Skeletal muscle tissue (tissue), 4 donors: ENCODE results near the gene ATOX1. TPM values are rescaled to one million over a fixed set of nuclear protein-coding genes. Genes with fewer than 3 reads are reported as not detected.
A peak's percentile ranks its signal among the peaks of the same experiment; 100 is the strongest.

Source experiments
- H3K27ac ChIP-seq: one replicate; pipeline ENCODE4 v1.7.0; 2013; ENCODE audit warnings: mild to moderate bottlenecking, low read depth, low read length, inconsistent platforms
- H3K27me3 ChIP-seq, 3 donors: one replicate each; pipeline ENCODE4 v1.7.0; 2013; ENCODE audit warnings: low read length in 3 of 3; ENCODE audit not compliant: control insufficient read depth in 3 of 3, insufficient read depth in 3 of 3
- H3K36me3 ChIP-seq, 3 donors: one replicate each; pipeline ENCODE4 v1.7.0; 2013; ENCODE audit warnings: low read length in 3 of 3; ENCODE audit not compliant: control insufficient read depth in 3 of 3, insufficient read depth in 3 of 3
- H3K4me1 ChIP-seq, 3 donors: one replicate each; pipeline ENCODE4 v1.7.0; 2013; ENCODE audit warnings: low read length in 3 of 3, mild to moderate bottlenecking in 3 of 3; ENCODE audit not compliant: control insufficient read depth in 3 of 3, insufficient read depth in 3 of 3
- H3K4me3 ChIP-seq, 3 donors: one replicate each; pipeline ENCODE4 v1.7.0; 2013; ENCODE audit warnings: low read length in 3 of 3
- H3K9ac ChIP-seq, 3 donors: one replicate each; pipeline ENCODE4 v1.7.0; 2013; ENCODE audit warnings: low read length in 3 of 3, mild to moderate bottlenecking in 3 of 3, moderate library complexity in 2 of 3, low read depth in 1 of 3
- H3K9me3 ChIP-seq, 3 donors: one replicate each; pipeline ENCODE4 v1.7.0; 2013; ENCODE audit warnings: low read length in 3 of 3; ENCODE audit not compliant: control insufficient read depth in 3 of 3
- total RNA-seq: library from RNA; depleted of rRNA; stranded (reverse); fragments of >200 nt; gene quantifications from one replicate; pipeline ENCODE4 v1.2.3, GENCODE V29; 2014
- donor health status: Osteomylitis.

Gene ATOX1
- total RNA-seq, 1 donor from 2014 or later, result 20.4 TPM

DNA sequence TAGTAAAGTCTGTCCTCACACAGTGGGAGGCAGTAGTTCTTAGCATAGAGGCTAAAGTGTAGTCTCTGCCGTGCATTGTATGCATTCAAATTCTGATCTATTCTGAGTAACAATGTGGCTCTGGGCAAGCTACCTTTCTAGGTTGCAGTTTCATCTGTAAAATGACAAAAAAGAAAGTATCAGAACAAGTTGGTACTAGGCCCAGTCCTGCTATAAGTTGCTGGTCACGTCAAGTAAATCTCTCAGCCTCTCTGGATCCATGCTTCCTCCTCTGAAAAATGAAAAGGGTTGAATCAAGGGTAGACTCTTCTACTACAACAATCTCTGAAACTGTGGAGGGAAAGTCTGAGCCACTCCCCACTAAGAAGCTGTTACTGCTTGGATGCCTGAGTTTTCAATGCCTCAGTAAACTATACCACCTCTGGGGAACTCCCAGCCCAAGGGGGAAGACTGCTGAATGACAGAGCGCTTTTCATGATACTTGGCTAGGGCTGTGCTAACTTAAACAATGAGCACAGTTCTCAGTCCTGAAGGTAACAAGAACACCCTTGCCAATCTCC, 37.3 kb downstream of the ATOX1 start:
- Histone ChIP-seq H3K4me3 (no peak overlapping the region), H3K4me1 (peaks cover 4 to 10% (median 9%) of the 10 kb centered on the region in 3 donors), H3K36me3 (no peaks in the 10 kb centered on the region), H3K27ac (no peak overlapping the region), H3K9me3 (no peaks in the 10 kb centered on the region), H3K27me3 (no peaks in the 10 kb centered on the region), H3K9ac (no peak overlapping the region)

DNA sequence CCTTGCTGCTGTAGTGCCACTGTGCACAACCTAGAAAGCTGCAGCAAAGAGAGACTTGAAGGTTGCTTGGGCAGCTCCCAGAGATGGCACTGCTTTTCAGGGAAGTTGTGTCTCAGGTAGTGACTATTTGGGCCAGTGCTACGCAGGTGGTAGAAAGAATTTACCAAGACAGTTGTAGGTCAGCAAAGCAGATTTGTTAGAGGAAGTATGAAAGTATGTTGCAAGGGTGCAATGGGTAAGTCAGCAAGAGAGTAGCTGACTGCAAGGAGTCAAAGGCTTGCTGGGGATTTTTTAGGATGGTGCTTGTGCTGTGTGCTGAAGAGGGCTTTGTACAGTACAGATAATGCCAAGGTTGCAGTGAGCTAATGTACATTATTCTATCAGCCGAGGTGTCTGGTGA, 38.2 kb downstream of the ATOX1 start:
- Histone ChIP-seq H3K4me1 (peaks cover 4 to 10% (median 9%) of the 10 kb centered on the region in 3 donors), H3K9ac (no peak overlapping the region), H3K27ac (no peak overlapping the region)

DNA sequence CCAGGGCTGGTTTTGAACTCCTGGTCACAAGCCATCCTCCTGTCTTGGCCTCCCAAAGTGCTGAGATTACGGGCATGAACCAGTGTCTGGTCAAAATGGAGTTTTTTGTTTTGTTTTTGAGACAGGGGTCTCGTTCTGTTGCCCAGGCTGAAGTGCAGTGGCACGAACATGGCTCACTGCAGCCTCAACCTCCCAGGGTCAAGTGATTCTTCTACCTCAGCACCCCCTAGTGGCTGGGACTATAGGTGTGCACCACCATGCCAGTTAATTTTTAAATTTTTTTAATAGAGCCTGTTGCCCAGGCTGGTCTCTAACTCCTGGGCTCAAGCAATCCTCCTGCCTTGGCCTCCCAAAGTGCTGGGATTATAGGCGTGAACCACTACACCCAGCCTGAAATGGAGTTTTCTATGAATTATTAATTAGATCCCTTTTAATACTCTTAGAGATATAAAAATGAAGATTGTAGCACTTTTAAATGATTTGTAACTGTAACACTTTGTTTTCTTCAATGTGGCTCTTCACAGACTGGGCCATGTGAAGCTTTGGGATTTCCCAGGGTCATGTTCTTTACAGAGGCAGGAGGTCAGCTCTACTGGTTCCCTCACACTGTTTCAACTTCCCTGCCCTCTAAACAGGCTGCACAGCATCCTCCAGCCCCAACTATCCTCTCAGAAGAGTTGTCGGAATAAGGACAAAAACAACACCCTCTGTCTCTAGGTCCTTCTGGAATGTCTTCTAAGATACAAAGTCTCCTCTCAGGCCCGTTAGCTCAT, 39.0 kb downstream of the ATOX1 start:
- H3K27ac ChIP-seq, result peak overlapping the region; percentile 60

More for the DNA sequence above, 38.2 kb downstream of the ATOX1 start:
- no peak overlapping the region for H3K4me3 ChIP-seq
- no peaks in the 10 kb centered on the region for H3K9me3 ChIP-seq
- no peaks in the 10 kb centered on the region for H3K36me3 ChIP-seq
- H3K27me3 ChIP-seq, result no peaks in the 10 kb centered on the region

DNA sequence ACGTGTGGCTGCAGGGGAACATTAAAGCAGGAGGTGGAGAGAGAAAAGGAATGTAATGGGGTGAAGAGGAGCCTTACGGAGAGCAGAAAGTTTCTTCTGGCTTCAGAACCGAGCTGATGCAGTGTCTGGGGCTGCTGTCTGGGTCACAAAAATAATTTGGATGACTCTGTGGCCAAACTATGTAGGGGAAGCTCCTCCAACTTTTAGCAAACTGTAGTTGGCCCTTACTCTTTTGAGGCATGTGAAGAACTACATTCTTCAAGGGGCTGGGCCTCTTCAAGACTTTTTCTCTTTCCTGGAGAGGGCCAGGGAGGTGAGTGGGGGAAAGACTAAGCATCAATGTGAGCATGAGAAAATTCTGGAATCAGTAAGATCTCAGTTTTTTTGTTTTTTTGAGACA, 39.8 kb downstream of the ATOX1 start:
- Histone ChIP-seq H3K27ac (peak overlapping the region; percentile 78), H3K9me3 (no peaks in the 10 kb centered on the region), H3K4me3 (no peak overlapping the region), H3K9ac (peak overlapping the region in 1 of 3 donors; percentile 35), H3K27me3 (no peaks in the 10 kb centered on the region), H3K36me3 (no peaks in the 10 kb centered on the region), H3K4me1 (peaks cover 4 to 10% (median 9%) of the 10 kb centered on the region in 3 donors)

More for the DNA sequence above, 39.0 kb downstream of the ATOX1 start:
- no peaks in the 10 kb centered on the region for H3K36me3 ChIP-seq
- no peaks in the 10 kb centered on the region for H3K27me3 ChIP-seq
- H3K9me3 ChIP-seq, result no peaks in the 10 kb centered on the region
- peaks cover 4 to 10% (median 9%) of the 10 kb centered on the region in 3 donors for H3K4me1 ChIP-seq
- H3K9ac ChIP-seq, result no peak overlapping the region
- H3K4me3 ChIP-seq, result no peak overlapping the region

DNA sequence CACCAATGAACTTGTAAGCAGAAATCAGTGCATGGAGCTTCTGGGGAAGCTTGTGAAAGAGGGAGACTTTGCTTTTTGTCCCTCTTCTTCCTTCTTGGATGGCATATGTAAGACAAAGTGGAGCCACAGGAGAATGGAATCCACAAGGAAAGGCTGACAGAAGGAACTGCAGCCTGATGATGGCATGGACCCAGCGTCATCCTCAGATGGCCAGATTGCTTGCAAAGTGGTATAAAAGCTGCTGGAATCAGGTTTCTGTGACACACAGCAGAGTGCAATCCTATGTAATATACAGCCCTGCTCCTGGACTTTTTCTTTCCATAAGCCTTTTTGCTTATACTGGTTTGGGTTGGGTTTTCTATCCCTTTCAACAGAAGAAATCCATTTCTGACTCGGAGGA, 40.3 kb downstream of the ATOX1 start:
- Histone ChIP-seq H3K27ac (peak overlapping the region; percentile 78), H3K4me3 (no peak overlapping the region), H3K4me1 (peaks cover 4 to 10% (median 9%) of the 10 kb centered on the region in 3 donors), H3K36me3 (no peaks in the 10 kb centered on the region), H3K9me3 (no peaks in the 10 kb centered on the region), H3K27me3 (no peaks in the 10 kb centered on the region), H3K9ac (no peak overlapping the region)

DNA sequence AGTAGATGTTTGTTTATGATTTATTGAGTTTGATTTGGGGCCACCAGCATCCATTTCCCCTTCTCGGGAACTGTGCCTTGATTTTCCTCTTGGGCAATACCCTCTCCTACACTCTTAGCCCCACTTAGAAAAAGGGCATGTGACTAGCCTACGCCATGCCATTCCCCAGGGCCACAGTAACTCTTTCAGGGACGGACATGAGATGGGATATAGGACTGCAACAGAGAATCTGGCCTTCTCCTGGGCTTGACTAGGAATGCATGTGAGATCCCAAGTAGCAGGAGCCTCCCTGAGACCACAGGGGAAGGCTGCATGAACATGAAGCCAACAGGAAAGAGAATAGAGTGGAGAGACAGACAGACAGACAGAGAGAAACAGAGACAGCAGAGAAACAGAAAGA, 41.0 kb downstream of the ATOX1 start:
- Histone ChIP-seq H3K27me3 (no peaks in the 10 kb centered on the region), H3K4me3 (no peak overlapping the region), H3K36me3 (no peaks in the 10 kb centered on the region), H3K9ac (no peak overlapping the region), H3K9me3 (no peaks in the 10 kb centered on the region), H3K4me1 (peaks cover 4 to 10% (median 9%) of the 10 kb centered on the region in 3 donors), H3K27ac (peak overlapping the region; percentile 78)

DNA sequence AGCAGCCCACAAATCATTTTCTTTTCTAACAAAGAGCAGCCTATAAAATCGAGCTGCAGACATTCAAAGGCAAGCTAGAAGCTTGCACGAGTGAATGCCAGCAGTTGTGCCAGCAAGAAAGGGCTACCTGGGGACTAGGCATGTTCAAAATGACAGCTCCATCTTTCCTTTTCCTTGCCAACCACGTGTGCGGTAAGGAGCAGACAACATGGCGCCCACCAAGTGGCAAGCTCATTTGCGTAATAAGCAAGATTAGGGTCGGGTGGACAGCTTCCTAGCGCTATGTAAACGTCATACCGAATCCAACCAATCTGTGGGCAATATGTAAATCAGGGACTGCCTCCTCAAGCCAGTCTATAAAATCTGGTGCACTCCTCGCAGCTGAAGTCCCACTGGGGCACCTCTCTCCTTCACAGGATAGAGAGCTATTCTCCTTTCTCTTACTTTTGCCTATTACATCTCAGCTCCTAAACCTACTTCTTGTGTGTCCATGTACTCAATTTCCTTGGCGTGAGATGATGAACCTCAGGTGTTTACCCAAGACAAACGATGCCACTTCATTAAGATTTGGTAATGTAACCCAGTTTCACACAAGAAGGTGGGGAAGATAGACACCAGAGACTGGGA, 49.2 kb downstream of the ATOX1 start:
- H3K9ac ChIP-seq, result no peak overlapping the region
- H3K9me3 ChIP-seq, result no peaks in the 10 kb centered on the region
- no peaks in the 10 kb centered on the region for H3K27me3 ChIP-seq
- peaks cover 0 to 6% (median 3%) of the 10 kb centered on the region in 3 donors for H3K4me1 ChIP-seq
- no peak overlapping the region for H3K4me3 ChIP-seq
- no peaks in the 10 kb centered on the region for H3K36me3 ChIP-seq
- no peak overlapping the region for H3K27ac ChIP-seq

DNA sequence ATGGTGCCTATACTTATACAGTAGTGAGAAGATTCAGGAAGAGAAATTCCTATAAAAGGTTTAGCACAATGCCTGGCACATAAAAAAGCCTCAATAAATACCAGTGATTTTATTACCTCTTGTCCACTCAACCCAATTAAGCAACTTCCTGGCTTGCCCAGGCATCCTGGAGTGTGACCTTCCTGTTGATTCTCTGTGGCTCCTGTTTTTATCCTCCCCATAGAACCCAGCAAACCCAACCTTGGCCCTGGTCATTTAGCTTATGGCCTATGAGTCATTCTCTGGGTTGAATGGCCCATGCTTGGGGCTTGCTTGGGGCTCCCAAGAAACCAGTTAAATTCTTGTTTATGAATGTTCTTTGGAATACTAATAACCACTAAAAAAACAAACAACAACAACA, 50.3 kb downstream of the ATOX1 start:
- Histone ChIP-seq H3K4me3 (no peak overlapping the region), H3K9ac (no peak overlapping the region), H3K9me3 (no peaks in the 10 kb centered on the region), H3K27me3 (no peaks in the 10 kb centered on the region), H3K4me1 (peaks cover under 1 to 10% (median 7%) of the 10 kb centered on the region in 3 donors), H3K27ac (no peak overlapping the region), H3K36me3 (no peaks in the 10 kb centered on the region)

DNA sequence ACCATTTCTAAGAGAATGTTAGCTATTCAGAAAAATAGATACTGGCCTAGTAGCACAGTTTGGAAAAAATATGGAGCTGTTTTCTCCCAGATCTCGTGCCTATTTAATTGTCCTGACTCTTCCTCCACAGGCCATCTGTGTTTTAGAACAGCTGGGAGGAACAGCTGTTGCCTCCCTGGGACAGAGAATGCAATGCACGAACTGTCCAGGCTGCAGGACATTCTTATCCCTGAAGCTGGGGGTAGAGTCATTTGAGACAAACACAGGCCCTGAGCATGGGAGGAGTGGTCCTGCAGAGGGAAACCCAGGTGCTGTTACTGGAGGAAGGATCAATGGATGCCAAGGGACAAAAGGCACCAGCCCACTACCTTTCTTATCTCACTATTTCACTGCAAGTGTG, 50.9 kb downstream of the ATOX1 start:
- H3K27me3 ChIP-seq, result no peaks in the 10 kb centered on the region
- no peak overlapping the region for H3K27ac ChIP-seq
- peaks cover 6 to 15% (median 12%) of the 10 kb centered on the region in 3 donors for H3K4me1 ChIP-seq
- no peak overlapping the region for H3K4me3 ChIP-seq
- H3K9me3 ChIP-seq, result no peaks in the 10 kb centered on the region
- H3K9ac ChIP-seq, result no peak overlapping the region
- no peaks in the 10 kb centered on the region for H3K36me3 ChIP-seq

DNA sequence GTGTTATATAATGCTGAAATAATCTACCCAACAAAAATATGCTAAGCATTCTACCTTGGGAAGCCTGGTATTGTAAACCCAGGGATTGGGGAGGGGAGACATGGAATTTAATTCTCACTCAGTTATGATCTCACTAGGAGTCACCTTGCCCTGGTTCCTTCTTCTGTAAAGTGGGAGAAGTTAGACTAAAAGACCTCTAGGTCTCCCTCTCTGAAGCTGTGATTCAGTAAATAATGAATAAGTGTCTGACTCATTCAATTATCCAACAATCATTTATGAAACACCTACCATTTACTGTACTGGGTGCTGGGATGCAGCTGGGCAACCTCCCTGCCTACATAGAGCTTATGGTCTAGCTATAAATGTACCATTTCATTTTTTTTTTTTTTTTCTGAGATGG, 51.5 kb downstream of the ATOX1 start:
- Histone ChIP-seq H3K27ac (no peak overlapping the region), H3K4me3 (no peak overlapping the region), H3K4me1 (peaks cover 13 to 21% (median 17%) of the 10 kb centered on the region in 3 donors), H3K27me3 (no peaks in the 10 kb centered on the region), H3K36me3 (no peaks in the 10 kb centered on the region), H3K9ac (no peak overlapping the region), H3K9me3 (no peaks in the 10 kb centered on the region)
